ENCODE results near the gene TRMU. TPM values are rescaled to one million over a fixed set of nuclear protein-coding genes. Genes with fewer than 3 reads are reported as not detected.

The TRMU gene
- total RNA-seq, 6 donors from 2014 or later, result 30.7 to 77.5 (median 35.8) TPM

GRCh38 chr22:46376908-46377524 is 41.5 kb downstream of the TRMU start:
- Histone ChIP-seq H3K9me3 (peaks cover 0 to 6% (median 3%) of the 10 kb centered on the region in 4 donors), H3K4me1 (peaks cover 11 to 50% (median 28%) of the 10 kb centered on the region in 4 donors), H3K4me3 (no peak overlapping the region), H3K27me3 (no peaks in the 10 kb centered on the region), H3K36me3 (peaks cover 0 to 6% (median 1%) of the 10 kb centered on the region in 4 donors), H3K27ac (peak overlapping the region; percentile 28 to 91 (median 78))
- DNase-seq (peak in 1 of 2 donors; percentile 63), ATAC-seq (ENCODE audit: low FRiP score in 2 of 2) (peak; percentile 6 to 35)
- TF ChIP-seq CTCF (IDR thresholded peaks at IDR 0.05) (no peak), EP300 (IDR thresholded peaks at IDR 0.05) (no peak), POLR2A (IDR thresholded peaks at IDR 0.05) (no peak), POLR2AphosphoS5 (IDR thresholded peaks at IDR 0.05) (no peak)
- 63 to 84% methylated on average over 15 to 19 of the region's 19 CpGs for WGBS, 2 donors

DNA sequence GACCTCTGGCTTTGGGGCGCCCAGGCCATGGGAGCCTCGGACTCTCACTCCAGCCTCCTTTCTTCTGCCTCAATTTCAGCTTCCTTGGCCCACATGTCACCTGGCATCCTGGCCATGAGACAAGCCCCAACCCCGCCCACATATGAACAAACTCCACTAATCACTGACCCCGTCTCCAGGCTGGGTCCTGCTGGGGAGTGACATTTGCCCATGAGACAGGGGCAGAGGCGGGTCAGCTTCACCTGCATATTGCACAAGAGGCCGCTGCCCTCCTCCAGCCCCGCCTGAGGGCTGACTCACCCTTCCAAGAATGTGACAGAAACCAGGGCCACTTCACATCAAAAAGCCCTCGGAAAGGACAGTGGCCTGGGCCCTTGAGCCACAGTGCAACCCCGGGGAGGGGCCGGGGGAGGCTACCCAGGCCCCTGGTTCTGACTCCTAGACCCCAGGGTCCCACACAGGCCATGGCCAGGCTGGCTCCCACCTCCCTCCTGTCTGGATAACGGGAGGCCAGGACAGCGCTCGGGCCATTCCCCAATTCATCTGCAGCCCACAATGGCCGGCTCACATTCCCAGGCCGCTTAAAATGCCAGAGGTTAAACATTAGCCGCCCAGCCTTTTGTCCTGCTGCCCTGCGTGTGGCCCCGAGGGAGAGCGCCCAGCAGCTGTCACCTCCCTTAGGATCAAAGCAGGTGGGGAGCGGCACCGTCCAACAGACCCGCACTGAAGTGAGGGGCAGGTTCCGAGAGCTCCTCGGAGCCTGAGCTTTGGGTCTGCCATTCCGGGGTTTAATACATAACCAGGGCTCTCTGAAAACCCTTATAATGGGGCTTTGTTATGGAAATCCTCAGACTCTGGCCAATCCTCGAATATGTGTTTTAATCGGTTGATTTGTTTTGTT is 42.3 kb downstream of the TRMU start:
- peak; percentile 65 to 89 for ATAC-seq (ENCODE audit: low FRiP score in 2 of 2)
- Histone ChIP-seq H3K4me3 (no peak overlapping the region), H3K36me3 (peaks cover 0 to 3% (median 1%) of the 10 kb centered on the region in 4 donors), H3K27ac (peak overlapping the region; percentile 73 to 91 (median 83)), H3K27me3 (no peaks in the 10 kb centered on the region), H3K4me1 (peaks cover 11 to 50% (median 28%) of the 10 kb centered on the region in 4 donors), H3K9me3 (peaks cover 0 to 6% (median 3%) of the 10 kb centered on the region in 4 donors)
- DNase-seq, result peak in 1 of 2 donors; percentile 91
- TF ChIP-seq POLR2AphosphoS5 (IDR thresholded peaks at IDR 0.05) (peak; percentile 48 to 54), EP300 (IDR thresholded peaks at IDR 0.05) (peak in 2 of 4 donors; percentile 21 to 84), CTCF (IDR thresholded peaks at IDR 0.05) (no peak)
- WGBS, 2 donors, result 64 to 73% methylated on average over 15 to 27 of the region's 27 CpGs

- Histone ChIP-seq H3K4me3 (no peak overlapping the region), H3K27me3 (no peaks in the 10 kb centered on the region), H3K4me1 (peaks cover 11 to 50% (median 25%) of the 10 kb centered on the region in 4 donors), H3K36me3 (peaks cover 0 to 3% (median 0%) of the 10 kb centered on the region in 4 donors), H3K27ac (peak overlapping the region; percentile 73 to 91 (median 83)), H3K9me3 (peaks cover 0 to 6% (median 3%) of the 10 kb centered on the region in 4 donors)
- no peak for TF ChIP-seq EP300 (IDR thresholded peaks at IDR 0.05)
- no peak for TF ChIP-seq POLR2A (IDR thresholded peaks at IDR 0.05)
- TF ChIP-seq POLR2AphosphoS5 (IDR thresholded peaks at IDR 0.05), result no peak
- TF ChIP-seq CTCF (IDR thresholded peaks at IDR 0.05), result no peak
- no peak for ATAC-seq (ENCODE audit: low FRiP score in 2 of 2)
- 67 to 76% methylated on average over 6 to 22 of the region's 22 CpGs for WGBS, 2 donors
- no peak for DNase-seq
These were observed 43.0 kb downstream of the TRMU start for GRCh38 chr22:46378426-46379065.

DNA sequence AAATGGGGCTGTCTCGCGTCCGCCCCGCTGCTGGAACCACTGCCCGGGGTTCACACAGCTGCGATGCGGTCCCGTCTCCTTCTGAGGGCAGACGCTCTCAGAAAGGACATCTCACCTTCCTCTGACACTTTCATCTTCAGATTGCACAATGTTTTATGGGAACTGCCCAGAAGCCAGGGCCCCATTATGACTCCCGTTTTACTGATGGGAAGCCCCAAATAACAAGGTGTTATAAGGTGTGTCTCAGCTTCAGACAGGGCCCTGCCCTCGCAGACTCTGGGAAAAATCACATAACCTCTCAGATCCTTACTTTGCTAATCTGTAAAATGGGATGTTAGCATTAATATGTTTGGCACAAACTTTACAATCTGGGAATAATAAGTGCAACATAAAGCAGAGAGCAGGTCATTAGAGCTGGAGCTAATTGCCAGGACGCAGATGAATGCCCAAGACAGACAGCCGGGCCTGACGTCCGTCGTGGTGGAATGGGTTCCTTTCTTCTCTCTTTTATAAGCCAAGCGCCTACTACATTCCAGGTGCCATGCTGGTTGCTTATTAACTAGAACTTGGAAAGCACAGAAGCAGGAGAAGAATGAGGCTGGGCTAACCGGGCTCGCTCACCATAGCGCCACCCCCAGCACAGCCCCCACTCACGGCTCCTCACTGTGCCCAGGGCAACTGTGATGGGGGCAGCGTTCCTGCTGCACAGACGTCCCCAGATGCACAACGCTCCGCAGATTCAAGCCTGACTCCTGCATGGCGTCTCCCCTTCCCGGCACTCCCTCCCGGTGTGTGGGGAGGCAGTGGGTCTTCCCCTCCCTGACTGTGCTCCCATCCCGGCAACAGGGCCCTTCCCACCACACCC is 43.8 kb downstream of the TRMU start:
- peak overlapping the region; percentile 73 to 91 (median 83) for H3K27ac ChIP-seq
- ATAC-seq (ENCODE audit: low FRiP score in 2 of 2) (peak in 1 of 2 donors; percentile 20), DNase-seq (peak in 1 of 2 donors; percentile 43)
- no peaks in the 10 kb centered on the region for H3K27me3 ChIP-seq
- H3K9me3 ChIP-seq, result peaks cover 0 to 6% (median 3%) of the 10 kb centered on the region in 4 donors
- peaks cover 0 to 3% (median 0%) of the 10 kb centered on the region in 4 donors for H3K36me3 ChIP-seq
- TF ChIP-seq CTCF (IDR thresholded peaks at IDR 0.05) (no peak), POLR2A (IDR thresholded peaks at IDR 0.05) (peak in 1 of 4 donors; percentile 26), POLR2AphosphoS5 (IDR thresholded peaks at IDR 0.05) (no peak)
- H3K4me3 ChIP-seq, result no peak overlapping the region
- H3K4me1 ChIP-seq, result peaks cover 5 to 44% (median 18%) of the 10 kb centered on the region in 4 donors
- WGBS, 2 donors, result 67 to 72% methylated on average over 19 to 29 of the region's 29 CpGs
